RWPE1 (cell line): ENCODE data around the gene RBKS.
"Not testable (repeated sequence)": the region's sequence is repeated elsewhere in the genome, so short reads cannot be mapped to it uniquely, and the experiment has no call there.

Source experiments
- CTCF ChIA-PET: fragments of 350-600 bp; sonication (Branson Sonifier 250); formaldehyde crosslinking; extraction: SDS; loops from one replicate; lab custom pipeline; 2021; lab: Yijun Ruan, JAX
- POLR2A ChIA-PET: fragments of 400-600 bp; formaldehyde crosslinking; extraction: SDS; loops from one replicate; lab custom pipeline; 2020; ENCODE audit warnings: antibody characterized with exemption; ENCODE audit not compliant: low non-redundant PET; lab: Yijun Ruan, JAX
- DNase-seq: peaks from one replicate; pipeline ENCODE4 v3.0.0; 2012; ENCODE audit warnings: low spot score
- H3K27ac ChIP-seq: fragments of 450-650 bp; 2 replicates; pipeline ENCODE4 v1.5.1; 2017
- CTCF ChIP-seq: fragments of 450-650 bp; conservative IDR thresholded peaks from 2 replicates; pipeline ENCODE4 v1.5.1; 2017; ENCODE audit warnings: low read depth, mild to moderate bottlenecking

Gene RBKS

GRCh38 chr2:27765621-27766286 is 124.4 kb downstream of the RBKS start:
- POLR2A ChIA-PET = no interaction called here
- CTCF ChIA-PET = interaction anchor here (0.6 to 0.7 kb wide), 2 partner anchors 49 to 62 kb away, joined by 3 read pairs; no protein-coding TSS in a partner anchor
- DNase-seq = no peak
- TF ChIP-seq CTCF = no peak
- H3K27ac ChIP-seq = no peak overlapping the region

DNA sequence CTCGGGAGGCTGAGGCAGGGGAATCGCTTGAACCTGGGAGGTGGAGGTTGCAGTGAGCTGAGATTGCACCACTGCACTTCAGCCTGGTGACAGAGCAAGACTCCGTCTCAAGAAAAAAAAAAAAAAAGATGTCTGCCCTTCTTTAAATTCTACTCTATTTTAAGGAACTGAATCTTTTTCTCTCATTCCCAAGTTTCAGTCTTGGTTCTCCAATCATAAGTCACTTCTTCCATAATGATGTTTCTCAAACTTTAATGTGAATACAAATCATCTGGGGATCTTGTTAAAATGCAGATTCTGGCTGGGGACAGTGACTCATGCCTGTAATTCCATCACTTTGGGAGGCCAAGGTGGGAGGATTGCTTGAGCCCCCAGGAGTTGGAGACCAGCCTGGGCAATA is 125.7 kb downstream of the RBKS start:
- H3K27ac ChIP-seq, DNase-seq, POLR2A ChIA-PET: not testable (repeated sequence)
- CTCF ChIA-PET = interaction anchor here (0.6 to 0.9 kb wide), 2 partner anchors 11 to 37 kb away, joined by 3 read pairs; no protein-coding TSS in a partner anchor

DNA sequence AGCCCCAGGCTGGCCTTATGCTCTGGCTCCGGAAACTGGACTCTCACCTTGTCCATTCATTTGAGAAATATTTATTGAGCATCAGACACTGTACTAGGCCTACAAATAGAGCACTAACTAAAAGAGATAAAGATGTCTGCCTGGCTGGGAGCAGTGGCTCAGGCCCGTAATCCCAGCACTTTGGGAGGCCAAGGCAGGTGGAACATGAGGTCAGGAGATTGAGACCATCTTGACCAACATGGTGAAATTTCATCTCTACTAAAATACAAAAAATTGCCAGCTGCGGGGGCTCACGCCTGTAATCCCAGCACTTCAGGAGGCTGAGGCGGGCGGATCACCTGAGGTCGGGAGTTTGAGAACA is 126.3 kb downstream of the RBKS start:
- no peak overlapping the region for H3K27ac ChIP-seq
- no peak for TF ChIP-seq CTCF
- ChIA-PET POLR2A (no interaction called here), CTCF (interaction anchor here (0.6 to 0.9 kb wide), 2 partner anchors 10 to 38 kb away, joined by 3 read pairs; no protein-coding TSS in a partner anchor)
- no peak for DNase-seq

DNA sequence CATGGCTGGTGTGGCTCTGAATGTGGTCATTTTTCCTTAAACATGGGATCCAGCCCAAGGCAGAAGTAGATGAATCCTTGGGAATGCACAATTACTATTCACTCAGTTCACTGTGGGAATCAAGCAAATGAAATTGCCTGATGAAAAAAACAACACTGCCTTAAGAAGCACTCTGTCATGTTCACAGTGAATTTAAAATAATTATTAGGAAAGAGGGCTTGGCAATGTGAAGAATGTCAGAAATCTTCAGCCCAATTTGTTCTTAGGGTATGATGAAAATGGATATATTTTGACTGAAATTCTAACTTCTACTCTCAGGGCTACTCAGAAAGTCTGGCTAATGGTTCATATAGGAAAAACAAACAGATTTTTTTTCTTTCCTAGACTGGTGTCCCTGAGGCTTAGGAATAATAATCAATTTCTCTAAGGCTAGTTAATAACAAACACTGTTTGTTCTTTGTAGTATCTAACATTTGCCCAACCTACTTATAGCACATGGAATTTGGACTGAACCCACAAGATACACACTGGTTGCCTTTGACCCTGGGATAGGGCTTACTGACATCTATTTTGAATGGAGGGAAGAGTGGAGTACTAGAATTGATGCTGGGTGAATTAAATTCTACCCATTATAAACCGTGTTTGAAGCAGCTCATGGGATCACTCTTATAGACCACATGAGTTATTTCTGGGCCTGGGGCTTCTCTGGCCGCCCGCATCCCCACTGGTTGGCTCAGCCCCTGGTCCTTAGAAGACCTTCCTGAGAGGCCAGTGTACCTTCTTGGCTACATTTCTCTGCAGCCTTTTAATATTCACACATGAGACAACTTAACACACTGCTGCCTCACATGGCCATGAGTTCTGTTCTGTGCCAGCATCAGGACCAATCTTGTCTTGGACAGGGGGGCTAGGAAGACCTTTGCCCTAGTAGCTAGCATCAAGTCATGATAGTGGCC is 127.0 kb downstream of the RBKS start:
- no peak for DNase-seq
- H3K27ac ChIP-seq = peak overlapping the region; percentile 76; the same call in 1 of the 2 replicates
- ChIA-PET CTCF (interaction anchor here (0.6 kb wide), 1 partner anchor 715 kb away, joined by 3 read pairs; no protein-coding TSS in a partner anchor), POLR2A (no interaction called here)
- TF ChIP-seq CTCF = no peak

DNA sequence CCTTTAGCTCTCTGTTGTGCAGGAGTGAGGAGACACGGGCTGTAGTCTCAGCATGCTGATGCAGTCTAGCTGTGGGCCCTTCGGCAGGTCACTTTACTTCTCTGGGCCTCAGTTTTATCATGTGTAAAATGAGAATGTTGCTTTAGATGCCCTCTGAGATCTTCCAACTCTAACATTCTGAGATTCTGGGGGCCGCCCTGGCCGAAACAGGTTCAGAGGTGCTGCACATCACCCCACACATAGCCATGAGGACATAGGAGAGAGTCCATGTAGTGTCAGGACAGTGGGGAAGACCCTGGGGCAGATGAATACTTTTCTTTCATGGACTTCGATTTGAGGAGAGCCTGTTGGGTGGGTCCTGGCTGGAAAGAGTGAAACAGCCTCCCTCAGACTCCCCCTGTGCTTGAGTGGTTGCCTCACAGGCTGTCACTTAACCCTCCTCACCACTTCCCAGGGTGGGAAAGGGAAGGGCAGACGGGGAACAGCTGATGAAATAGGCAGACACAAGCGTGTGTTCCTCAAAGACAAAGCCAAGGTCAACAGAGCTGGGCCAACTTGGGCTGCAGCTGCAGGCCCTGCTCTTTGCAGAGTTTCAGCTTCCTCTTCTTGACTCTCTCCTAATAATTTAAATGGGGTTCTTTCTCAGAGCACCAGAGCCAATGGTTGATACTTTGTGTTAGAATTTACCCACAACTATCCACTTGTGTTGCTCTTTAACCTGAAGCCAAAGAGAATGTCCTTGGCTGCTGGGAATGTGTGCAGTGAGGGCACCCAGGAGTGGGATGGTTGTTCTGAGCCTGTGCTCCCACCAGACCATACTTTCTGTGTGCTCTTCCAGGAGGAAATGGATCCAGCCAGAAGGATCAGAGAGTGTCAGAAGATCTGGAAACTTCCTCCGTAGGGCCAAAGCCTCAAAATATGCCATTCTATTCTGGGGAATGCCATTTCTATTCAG is 133.4 kb downstream of the RBKS start:
- POLR2A ChIA-PET = no interaction called here

More for the DNA sequence above, 133.4 kb downstream of the RBKS start:
- H3K27ac ChIP-seq = 0 out of 2 replicates have a peak overlapping the region, but pooled peaks have one; percentile 1
- CTCF ChIA-PET = no interaction called here
- no peak for DNase-seq
- TF ChIP-seq CTCF = no peak
